Measurements from ENCODE around the gene ZNF280C.

GRCh38 chrX:130301405-130301804 lies 32.7 kb upstream of the ZNF280C start:
- no peak for TF ChIP-seq ZNF678 (CRISPR knock-in tag; IDR thresholded peaks at IDR 0.05)
- TF ChIP-seq NR2C2 (CRISPR knock-in tag; IDR thresholded peaks at IDR 0.05; ENCODE audit: borderline replicate concordance) = no peak
- TF ChIP-seq REST (IDR thresholded peaks at IDR 0.05; ENCODE audit: borderline replicate concordance in 1 of 2, low read depth in 1 of 2, low read length in 2 of 2) = no peak
- TF ChIP-seq MXD3 (CRISPR knock-in tag; IDR thresholded peaks at IDR 0.05) = no peak
- TF ChIP-seq CTCF (CRISPR knock-in tag; IDR thresholded peaks at IDR 0.05) = no peak
- TF ChIP-seq EZH2 (conservative IDR thresholded peaks at IDR 0.05; ENCODE audit: low read depth, low read length) = no peak
- no peak for TF ChIP-seq TIGD3 (CRISPR knock-in tag; IDR thresholded peaks at IDR 0.05; ENCODE audit: borderline replicate concordance)
- TF ChIP-seq SIN3B (IDR thresholded peaks at IDR 0.05; ENCODE audit: low read length) = no peak
- TF ChIP-seq CC2D1A (CRISPR knock-in tag; IDR thresholded peaks at IDR 0.05) = no peak
- no peak for TF ChIP-seq UBTF (CRISPR knock-in tag; IDR thresholded peaks at IDR 0.05)
